Activated naive CD4-positive, alpha-beta T cell (primary cell): Measurements from ENCODE around the gene EIF4H.
A peak's percentile ranks its signal among the peaks of the same experiment; 100 is the strongest.
"Not testable (repeated sequence)": the region's sequence is repeated elsewhere in the genome, so short reads cannot be mapped to it uniquely, and the experiment has no call there.

Experiments used
- DNase-seq, 4 experiments: peaks; one replicate each; lab custom pipeline; 2025; lab: John Stamatoyannopoulos, UW

Gene EIF4H

DNA sequence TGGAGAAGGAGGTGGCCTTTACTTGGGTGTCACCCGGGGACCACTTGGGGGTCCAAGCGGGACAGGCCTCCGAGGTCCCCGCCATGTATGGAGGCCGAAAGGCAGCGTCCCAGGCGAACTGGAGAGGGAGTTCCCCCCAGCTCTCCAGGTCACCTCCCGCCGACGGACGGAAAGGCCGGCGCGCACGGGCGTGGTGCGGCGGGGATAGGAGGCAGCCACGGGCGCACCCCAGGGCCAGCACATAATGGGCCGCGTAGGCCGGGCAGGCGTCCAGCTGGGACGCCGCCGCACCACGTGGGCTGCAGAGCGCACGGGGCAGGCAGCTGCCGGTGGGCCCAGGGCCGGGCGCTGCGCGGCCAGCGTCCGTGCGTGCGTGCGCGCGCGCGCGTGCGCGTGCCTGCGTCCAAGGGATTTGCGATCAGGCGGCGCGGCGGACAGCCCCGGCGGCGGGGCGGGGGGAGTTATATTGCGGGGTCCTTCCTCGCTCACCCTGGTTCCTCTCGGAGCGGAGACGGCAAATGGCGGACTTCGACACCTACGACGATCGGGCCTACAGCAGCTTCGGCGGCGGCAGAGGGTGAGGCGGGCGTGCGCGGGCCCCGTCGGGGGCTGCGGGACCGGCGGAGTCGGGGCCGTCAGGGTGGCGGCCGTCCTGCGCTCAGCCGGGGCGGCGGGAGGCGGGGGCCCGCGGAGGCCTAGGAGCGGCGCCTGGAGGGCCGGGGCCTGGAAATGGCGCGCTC, at the start of gene EIF4H:
TSS of gene EIF4H (plus strand) at position 491 of the 740 bp plus-strand sequence. CDS start at position 519, 28 bp downstream.
- peak; percentile 83 to 95 (median 94) for DNase-seq

DNA sequence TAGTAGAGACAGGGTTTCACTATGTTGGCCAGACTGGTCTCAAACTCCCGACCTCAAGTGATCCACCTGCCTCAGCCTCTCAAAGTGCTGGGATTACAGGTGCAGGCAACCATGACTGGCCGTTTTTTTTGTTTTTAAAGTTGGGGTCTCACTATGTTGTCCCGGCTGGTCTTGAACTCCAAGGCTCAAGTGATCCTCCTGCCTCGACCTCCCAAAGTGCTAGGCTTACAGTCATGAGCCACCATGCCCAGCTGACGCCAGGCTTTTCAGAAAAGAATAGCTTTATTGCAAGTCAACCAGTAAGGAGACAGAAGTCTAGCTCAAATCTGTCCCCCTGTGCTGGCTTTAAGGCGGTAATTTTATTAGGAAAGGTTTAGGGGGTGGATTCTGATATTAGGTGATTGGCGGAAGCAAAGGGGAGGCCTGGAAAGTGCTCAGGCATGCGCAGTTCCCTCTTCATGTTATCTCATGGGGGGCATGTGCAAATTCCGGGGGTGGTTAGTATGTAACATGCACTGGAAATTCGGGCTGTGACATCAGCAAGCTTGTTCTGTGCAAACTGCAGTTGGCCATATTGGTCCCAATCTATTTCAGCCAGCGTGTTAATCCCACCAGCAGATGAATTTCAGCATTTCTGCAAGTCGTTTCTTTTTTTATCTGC, 47.8 kb upstream of the EIF4H start:
- DNase-seq, result no peak

- no peak for DNase-seq
These were observed 44.3 kb upstream of the EIF4H start for GRCh38 chr7:74129887-74130286.

DNA sequence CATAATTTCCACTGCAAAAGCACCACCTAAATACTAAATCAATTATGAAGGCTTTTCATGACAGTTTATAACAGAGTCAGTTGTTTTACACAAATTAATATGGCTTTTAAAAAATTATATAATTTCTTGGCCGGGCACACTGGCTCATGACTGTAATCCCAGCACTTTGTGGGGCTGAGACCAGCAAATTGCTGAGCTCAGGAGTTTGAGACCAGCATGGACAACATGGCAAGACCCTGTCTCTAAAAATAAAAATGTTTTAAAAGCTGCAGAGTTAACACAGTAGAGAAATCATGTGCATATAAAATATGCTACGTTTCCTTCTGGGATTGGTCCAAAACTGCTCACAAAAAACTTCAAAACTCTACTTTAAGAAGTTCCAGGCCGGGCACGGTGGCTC, 43.6 kb upstream of the EIF4H start:
- DNase-seq, result no peak

- no peak for DNase-seq
These were observed 40.0 kb upstream of the EIF4H start for GRCh38 chr7:74134117-74134620.

DNA sequence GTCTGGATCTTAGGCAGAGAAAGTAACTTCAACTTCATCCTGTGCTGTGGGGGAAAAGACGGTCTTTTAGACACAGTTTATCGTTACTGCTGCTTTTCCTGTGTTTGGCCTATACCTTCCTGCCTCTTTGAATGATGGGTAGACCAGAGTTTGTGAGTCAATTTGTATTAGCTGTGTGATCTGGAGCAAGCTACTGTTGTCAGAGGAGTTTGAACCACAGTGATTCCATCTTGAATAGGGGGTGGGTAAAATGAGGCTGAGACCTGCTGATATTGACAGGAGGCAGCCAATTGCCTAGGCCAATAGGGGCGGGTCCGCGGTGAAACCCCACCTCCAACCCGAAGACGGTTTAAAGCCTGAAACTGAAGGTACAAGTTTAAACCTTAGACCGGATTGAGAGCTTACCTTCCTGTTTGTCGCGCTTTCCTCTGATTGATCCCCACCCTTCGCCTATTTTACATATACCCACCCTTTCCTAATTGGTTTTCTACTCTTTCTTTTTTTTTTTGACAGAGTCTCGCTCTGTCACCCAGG, 35.8 kb upstream of the EIF4H start:
- DNase-seq, result no peak

DNA sequence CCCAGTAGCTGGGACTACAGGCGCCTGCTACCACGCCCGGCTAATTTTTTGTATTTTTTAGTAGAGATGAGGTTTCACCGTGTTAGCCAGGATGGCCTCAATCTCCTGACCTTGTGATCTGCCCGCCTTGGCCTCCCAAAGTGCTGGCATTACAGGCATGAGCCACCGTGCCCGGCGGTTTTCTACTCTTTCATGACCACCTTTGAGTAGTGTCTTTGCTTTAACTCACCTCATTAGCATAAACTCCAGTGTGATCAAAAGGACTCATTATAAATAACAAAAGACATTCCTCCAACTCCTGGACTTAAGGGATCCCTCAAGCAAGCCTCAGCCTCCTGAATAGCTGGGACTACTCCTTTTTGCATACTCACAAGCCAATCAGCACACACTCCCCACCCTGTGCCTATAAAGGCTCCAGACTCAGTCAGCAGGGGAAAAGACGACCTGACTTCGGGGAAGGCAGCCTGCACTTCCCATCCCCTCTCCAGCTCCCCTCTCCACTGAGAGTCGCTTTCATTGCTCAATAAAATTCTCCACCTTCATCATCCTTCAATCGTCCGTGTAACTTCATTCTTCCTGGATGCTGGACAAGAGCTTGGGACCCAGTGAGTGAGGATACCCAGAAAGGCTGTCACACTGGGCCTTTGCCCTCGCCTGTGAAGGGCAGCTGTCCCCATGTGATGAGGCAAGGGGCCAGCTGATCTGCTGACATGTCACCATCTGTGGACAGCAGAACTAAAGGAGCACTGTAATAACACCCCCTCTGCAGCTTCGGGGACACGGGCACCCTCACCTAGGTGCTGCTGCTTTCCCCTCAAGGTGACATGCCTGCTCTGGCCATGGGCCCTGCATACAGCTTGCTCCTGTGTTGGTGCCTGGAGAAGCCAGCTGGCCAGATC, 35.0 kb upstream of the EIF4H start:
- DNase-seq, result no peak

- DNase-seq, result no peak
These were observed 32.5 kb upstream of the EIF4H start for GRCh38 chr7:74141705-74142104.

GRCh38 chr7:74143383-74143782, 30.8 kb upstream of the EIF4H start:
- DNase-seq, result no peak

DNA sequence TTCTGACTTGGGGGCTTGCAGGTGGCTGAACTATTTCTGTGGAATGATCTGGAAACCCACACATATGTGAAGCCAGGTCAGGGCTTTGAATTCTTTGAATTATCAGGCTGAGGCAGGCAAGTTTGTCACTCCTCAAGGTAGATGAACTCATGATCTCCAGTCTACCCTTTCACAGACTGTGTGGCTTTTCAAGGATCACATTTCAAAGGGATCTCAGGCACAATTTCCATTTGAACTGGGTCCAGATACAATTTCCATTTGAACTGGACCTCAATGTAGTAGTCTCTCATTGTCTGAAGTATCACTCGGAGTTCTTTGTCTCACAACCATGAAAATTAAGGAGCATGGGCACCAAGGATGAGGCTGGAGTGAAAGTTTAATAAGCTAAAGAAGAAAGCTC, 25.7 kb upstream of the EIF4H start:
- DNase-seq, result no peak

GRCh38 chr7:74149071-74149470, 25.1 kb upstream of the EIF4H start:
- no peak for DNase-seq

DNA sequence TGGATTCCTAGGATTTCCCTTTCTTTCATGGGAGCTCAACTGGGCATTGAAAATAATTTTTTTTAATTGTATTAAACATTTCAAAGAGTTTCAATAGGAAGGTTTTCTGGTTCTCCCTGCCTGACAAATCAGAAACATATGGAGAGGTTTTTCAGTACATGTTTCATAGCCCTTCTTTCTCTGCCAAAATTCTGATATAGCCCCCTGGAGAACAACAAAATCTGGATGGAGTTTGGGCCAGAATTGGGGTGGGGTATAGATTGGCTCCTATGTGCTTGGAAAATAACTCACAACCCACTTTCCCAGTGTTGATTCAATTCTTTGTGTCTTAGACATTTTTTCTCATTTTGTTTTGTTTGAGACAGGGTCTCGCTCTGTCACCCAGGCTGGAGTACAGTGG, 24.6 kb upstream of the EIF4H start:
- no peak for DNase-seq

- DNase-seq, result no peak
These were observed 20.4 kb upstream of the EIF4H start for GRCh38 chr7:74153736-74154135.

GRCh38 chr7:74155810-74156395, 18.3 kb upstream of the EIF4H start:
- DNase-seq, result no peak

DNA sequence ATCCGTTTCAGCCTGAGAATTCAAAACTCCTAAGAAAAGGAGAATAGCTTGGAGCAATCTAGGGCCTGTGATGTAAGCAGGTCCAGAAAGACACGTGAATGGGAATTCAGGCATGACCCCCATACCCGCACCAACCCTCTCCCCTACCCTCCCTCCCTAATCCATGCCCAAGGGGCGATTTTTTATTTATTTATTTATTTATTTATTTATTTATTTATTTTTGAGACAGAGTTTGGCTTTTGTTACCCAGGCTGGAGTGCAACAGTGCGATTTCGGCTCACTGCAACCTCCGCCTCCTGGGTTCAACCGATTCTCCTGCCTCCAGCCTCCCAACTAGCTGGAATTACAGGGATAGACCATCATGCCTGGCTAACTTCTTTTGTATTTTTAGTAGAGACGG, 16.6 kb upstream of the EIF4H start:
- DNase-seq, result no peak

DNA sequence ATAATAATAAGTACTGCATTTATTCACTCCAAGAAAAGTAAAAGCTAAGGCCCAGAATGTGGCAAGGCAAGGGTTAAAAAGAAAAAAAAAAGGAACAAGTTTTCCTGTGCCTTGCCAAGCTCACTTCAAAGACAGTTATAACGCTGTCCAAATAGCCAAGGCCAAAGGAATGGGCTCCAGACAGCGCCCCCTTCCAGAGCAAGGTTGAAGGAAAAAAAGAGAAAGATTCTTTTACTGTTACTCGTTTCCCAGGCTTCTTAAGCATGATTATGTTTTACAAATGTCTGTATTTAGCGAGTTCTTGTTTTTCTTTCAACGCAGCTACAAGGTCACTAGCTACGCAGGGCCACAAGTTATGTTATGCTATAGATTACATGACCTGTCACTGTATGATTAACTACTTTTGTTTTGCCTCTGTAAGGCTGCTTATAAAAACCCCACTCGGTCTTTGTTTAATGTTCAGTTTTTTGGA, 9.1 kb upstream of the EIF4H start:
- no peak for DNase-seq

DNA sequence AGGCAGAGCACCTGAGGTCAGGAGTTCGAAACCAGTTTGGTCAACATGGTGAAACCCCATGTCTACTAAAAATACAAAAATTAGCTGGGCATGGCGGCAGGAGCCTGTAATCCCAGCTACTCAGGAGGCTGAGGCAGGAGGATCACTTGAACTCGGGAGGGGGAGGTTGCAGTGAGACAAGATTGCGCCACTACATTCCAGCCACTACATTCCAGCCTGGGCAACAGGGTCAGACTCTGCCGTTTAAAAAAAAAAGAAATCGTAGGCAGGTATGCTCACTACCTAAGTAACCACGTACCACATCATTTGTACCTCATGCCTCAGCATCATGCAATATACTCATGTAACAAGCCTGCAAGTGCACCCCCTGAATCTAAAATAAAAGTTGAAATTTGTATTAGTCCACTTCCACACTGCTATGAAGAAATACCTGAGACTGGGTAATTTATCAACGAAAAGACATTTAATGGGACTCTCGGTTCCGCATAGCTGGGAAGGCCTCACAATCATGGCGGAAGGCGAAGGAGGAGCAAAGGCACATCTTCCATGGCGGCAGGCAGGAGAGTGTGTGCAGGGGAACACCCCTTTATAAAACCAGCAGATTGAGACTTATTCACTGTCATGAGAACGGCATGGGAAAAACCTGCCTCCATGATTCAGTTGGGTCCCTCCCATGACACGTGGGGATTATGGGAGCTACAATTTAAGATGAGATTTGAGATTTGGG, 8.1 kb upstream of the EIF4H start:
- no peak for DNase-seq

DNA sequence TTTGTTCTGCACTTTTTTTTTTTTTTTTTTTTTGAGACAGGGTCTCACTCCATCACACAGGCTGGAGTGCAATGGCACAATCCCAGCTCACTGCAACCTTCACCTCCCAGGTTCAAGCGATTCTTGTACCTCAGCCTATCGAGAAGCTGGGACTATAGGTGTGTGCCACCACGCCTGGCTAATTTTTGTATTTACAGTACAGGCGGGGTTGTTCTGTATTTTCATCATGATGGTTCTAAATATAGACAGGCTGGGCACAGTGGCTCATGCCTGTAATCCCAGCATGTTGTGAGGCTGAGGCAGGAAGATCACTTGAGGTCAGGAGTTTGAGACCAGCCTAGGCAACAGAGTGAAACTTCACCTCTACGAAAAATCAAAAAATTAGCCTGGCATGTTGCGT, 6.8 kb upstream of the EIF4H start:
- not testable (repeated sequence) for DNase-seq

GRCh38 chr7:74173074-74173473, 1.1 kb upstream of the EIF4H start:
- no peak for DNase-seq

- no peak for DNase-seq
These were observed 678 bp upstream of the EIF4H start for GRCh38 chr7:74173491-74173865.

GRCh38 chr7:74174606-74175082, 488 bp downstream of the EIF4H start:
- DNase-seq, result peak in 1 of 4 experiments; percentile 32
